Panc1 (cell line): ENCODE results near the gene MRPL18.

ENCODE experiments used
- CTCF ChIP-seq: fragments of 450-650 bp; IDR thresholded peaks from 2 replicates; pipeline ENCODE4 v1.5.1; 2017; ENCODE audit warnings: mild to moderate bottlenecking
- POLR2AphosphoS5 ChIP-seq: IDR thresholded peaks from 2 replicates; pipeline ENCODE4 v1.6.1; 2012; ENCODE audit warnings: mild to moderate bottlenecking, low read depth, low read length, moderate library complexity
- REST ChIP-seq, 2 experiments: IDR thresholded peaks; 2 replicates each; pipeline ENCODE4 v1.6.1; 2011 to 2012; ENCODE audit warnings: low read depth in 2 of 2, control low read depth in 1 of 2, low read length in 1 of 2, mild to moderate bottlenecking in 1 of 2, moderate library complexity in 1 of 2; ENCODE audit not compliant: insufficient read depth in 1 of 2
- SIN3A ChIP-seq: IDR thresholded peaks from 2 replicates; pipeline ENCODE4 v1.6.1; 2012; ENCODE audit warnings: low read depth, mild to moderate bottlenecking, low read length, moderate library complexity, borderline replicate concordance; ENCODE audit not compliant: insufficient read depth
- TCF7L2 ChIP-seq: IDR thresholded peaks from 2 replicates; pipeline ENCODE4 v1.6.1; 2011; ENCODE audit warnings: mild to moderate bottlenecking, low read depth, low read length, inconsistent platforms

GRCh38 chr6:159800141-159800865, 10.0 kb downstream of the MRPL18 start, which contains the start of gene PNLDC1:
- TF ChIP-seq CTCF (no peak), POLR2AphosphoS5 (no peak), TCF7L2 (no peak), REST (IDR thresholded peaks at IDR 0.05; ENCODE audit: insufficient read depth in 1 of 2, low read depth in 2 of 2, low read length in 1 of 2) (no peak), SIN3A (no peak)
